Stomach smooth muscle (tissue), 2 donors: Measurements from ENCODE around the gene PXT1.
"Not testable (repeated sequence)": the region's sequence is repeated elsewhere in the genome, so short reads cannot be mapped to it uniquely, and the experiment has no call there.

Source experiments
- H3K27ac ChIP-seq: one replicate; pipeline ENCODE4 v1.7.0; 2013; ENCODE audit warnings: mild to moderate bottlenecking, low read length, inconsistent platforms
- H3K27me3 ChIP-seq, 2 donors: one replicate each; pipeline ENCODE4 v1.7.0; 2013; ENCODE audit warnings: low read length in 2 of 2; ENCODE audit not compliant: insufficient read depth in 2 of 2, control insufficient read depth in 1 of 2
- H3K36me3 ChIP-seq, 2 donors: one replicate each; pipeline ENCODE4 v1.7.0; 2013; ENCODE audit warnings: low read length in 2 of 2; ENCODE audit not compliant: control insufficient read depth in 2 of 2, insufficient read depth in 2 of 2
- H3K4me1 ChIP-seq: one replicate; pipeline ENCODE4 v1.7.0; 2013; ENCODE audit warnings: low read length; ENCODE audit not compliant: control insufficient read depth, insufficient read depth
- H3K4me3 ChIP-seq, 2 donors: one replicate each; pipeline ENCODE4 v1.7.0; 2013; ENCODE audit warnings: low read length in 2 of 2
- H3K9ac ChIP-seq, 2 donors: one replicate each; pipeline ENCODE4 v1.7.0; 2013; ENCODE audit warnings: low read length in 2 of 2, mild to moderate bottlenecking in 1 of 2
- H3K9me3 ChIP-seq, 2 donors: one replicate each; pipeline ENCODE4 v1.7.0; 2013; ENCODE audit warnings: low read length in 2 of 2; ENCODE audit not compliant: control insufficient read depth in 2 of 2
- donor health status: healthy.
- donor health status: Pancreatic carcinoma.

Gene PXT1

GRCh38 chr6:36368921-36369865, 73.5 kb downstream of the PXT1 start:
- Histone ChIP-seq H3K9me3 (no peaks in the 10 kb centered on the region), H3K27me3 (no peaks in the 10 kb centered on the region), H3K4me3 (no peak overlapping the region), H3K27ac (no peak overlapping the region), H3K9ac (no peak overlapping the region), H3K4me1 (peaks cover 2% of the 10 kb centered on the region), H3K36me3 (no peaks in the 10 kb centered on the region)

DNA sequence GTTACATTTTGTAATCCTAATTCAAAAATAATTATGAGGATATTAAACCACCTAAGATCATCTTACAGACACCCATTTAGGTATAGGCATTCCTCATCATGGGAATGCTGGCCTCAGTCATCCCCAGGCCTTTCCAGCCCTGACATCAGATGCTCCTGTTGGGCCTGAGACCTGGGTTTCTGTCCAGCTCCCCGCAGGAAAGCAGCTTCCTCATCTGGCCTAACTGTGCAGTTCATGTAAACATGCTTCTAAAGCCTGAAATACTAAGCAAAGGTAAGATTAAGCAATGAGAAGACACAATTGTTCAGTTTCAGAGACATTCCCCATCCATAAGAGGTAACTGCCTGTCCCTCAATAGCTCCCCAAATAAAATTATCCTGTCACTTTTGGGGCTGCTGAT, 74.2 kb downstream of the PXT1 start:
- H3K27ac ChIP-seq: no peak overlapping the region
- H3K27me3 ChIP-seq: no peaks in the 10 kb centered on the region
- H3K4me3 ChIP-seq: no peak overlapping the region
- no peaks in the 10 kb centered on the region for H3K36me3 ChIP-seq
- H3K9me3 ChIP-seq: no peaks in the 10 kb centered on the region
- no peaks in the 10 kb centered on the region for H3K4me1 ChIP-seq
- H3K9ac ChIP-seq: no peak overlapping the region

DNA sequence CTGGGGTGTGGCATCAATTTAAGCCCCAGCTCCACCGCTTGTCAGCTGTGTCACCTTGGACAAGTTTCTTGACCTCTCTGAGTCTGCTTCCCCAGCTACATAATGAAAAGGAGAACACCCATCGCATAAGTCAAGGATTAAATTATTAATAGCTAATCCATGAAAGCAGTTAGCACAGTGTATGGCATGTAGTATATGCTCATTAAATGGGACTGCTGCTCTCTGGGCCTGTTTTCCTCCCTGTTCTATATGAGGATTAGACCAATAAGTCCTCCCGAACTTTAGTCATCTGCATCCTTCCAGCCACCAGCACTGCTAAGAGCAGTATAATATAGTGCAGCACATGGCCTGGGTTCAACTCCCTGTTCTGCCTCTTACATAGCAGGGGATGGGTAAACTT, 74.9 kb downstream of the PXT1 start:
- Histone ChIP-seq H3K4me3 (no peak overlapping the region), H3K9ac (no peak overlapping the region), H3K4me1 (no peaks in the 10 kb centered on the region), H3K9me3 (no peaks in the 10 kb centered on the region), H3K36me3 (no peaks in the 10 kb centered on the region), H3K27me3 (no peaks in the 10 kb centered on the region), H3K27ac (no peak overlapping the region)

DNA sequence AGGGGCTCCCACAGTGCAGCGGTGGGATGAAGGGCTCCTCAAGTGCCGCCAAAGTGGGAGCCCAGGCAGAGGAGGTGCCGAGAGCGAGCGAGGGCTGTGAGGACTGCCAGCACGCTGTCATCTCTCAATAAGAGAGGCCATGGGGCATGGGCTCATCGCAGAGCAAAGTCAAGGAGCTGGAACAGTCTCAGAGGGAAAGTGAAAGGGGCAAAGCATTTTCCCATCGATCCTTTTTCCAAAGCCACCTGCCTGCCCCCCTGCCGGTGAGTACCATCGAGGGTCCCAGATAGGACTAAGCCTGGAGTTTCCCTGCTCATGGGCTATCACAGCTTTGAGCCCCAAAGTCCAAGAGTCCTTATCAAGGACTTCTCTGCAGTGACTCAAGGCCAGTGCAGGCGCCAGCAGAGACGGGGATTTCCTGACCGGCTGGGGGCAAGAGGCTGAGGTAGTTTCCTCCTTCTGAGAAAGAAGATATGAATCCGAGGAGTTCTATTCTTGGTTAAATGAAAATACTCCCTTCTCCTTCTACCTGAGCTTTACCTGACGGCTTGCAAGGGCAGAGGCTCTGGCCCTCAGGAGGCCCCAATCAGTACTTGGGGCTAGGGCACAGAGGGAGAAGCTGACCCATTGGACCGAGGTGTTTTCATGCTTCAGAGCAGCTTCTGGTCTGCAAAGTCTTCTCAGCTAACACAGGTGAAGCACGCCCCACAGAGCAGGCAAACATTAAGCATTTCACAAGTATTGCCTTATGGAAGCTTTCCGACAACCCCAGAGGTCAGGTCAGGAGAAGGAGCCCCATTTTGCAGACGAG, 77.8 kb downstream of the PXT1 start:
- Histone ChIP-seq H3K4me1 (no peaks in the 10 kb centered on the region), H3K27me3 (no peaks in the 10 kb centered on the region), H3K36me3 (no peaks in the 10 kb centered on the region), H3K9me3 (no peaks in the 10 kb centered on the region), H3K9ac (no peak overlapping the region), H3K4me3 (no peak overlapping the region), H3K27ac (no peak overlapping the region)

DNA sequence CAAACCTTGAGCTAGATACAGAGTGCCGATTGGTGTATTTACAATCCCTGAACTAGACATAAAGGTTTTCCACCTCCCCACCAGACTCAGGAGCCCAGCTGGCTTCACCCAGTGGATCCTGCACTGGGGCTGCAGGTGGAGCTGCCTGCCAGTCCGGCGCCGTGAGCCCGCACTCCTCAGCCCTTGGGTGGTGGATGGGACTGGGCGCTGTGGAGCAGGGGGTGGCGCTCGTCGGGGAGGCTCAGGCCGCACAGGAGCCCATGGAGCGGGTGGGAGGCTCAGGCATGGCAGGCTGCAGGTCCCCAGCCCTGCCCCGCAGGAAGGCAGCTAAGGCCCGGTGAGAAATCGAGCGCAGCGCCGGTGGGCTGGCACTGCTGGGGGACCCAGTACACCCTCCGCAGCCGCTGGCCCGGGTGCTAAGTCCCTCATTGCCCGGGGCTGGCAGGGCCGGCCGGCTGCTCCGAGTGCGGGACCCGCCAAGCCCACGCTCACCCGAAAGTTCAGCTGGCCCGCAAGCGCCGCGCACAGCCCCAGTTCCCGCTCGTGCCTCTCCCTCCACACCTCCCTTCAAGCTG, 78.5 kb downstream of the PXT1 start:
- not testable (repeated sequence) for H3K36me3 ChIP-seq, H3K9ac ChIP-seq, H3K27ac ChIP-seq, H3K4me3 ChIP-seq, H3K4me1 ChIP-seq, H3K27me3 ChIP-seq, H3K9me3 ChIP-seq

DNA sequence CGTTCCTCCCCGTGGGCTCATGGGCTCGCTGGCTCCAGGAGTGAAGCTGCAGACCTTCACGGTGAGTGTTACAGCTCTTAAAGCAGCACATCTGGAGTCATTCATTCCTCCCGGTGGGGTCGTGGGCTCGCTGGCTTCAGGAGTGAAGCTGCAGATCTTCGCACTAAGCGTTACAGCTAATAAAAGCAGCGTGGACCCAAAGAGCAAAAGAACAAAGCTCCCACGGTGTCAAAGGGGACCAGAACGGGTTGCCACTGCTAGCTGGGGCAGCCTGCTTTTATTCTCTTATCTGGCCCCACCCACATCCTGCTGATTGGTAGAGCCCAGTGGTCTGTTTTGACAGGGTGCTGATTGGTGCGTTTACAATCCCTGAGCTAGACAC, 79.3 kb downstream of the PXT1 start:
- H3K9ac ChIP-seq, H3K27ac ChIP-seq, H3K27me3 ChIP-seq, H3K36me3 ChIP-seq, H3K4me3 ChIP-seq, H3K9me3 ChIP-seq, H3K4me1 ChIP-seq: not testable (repeated sequence)

DNA sequence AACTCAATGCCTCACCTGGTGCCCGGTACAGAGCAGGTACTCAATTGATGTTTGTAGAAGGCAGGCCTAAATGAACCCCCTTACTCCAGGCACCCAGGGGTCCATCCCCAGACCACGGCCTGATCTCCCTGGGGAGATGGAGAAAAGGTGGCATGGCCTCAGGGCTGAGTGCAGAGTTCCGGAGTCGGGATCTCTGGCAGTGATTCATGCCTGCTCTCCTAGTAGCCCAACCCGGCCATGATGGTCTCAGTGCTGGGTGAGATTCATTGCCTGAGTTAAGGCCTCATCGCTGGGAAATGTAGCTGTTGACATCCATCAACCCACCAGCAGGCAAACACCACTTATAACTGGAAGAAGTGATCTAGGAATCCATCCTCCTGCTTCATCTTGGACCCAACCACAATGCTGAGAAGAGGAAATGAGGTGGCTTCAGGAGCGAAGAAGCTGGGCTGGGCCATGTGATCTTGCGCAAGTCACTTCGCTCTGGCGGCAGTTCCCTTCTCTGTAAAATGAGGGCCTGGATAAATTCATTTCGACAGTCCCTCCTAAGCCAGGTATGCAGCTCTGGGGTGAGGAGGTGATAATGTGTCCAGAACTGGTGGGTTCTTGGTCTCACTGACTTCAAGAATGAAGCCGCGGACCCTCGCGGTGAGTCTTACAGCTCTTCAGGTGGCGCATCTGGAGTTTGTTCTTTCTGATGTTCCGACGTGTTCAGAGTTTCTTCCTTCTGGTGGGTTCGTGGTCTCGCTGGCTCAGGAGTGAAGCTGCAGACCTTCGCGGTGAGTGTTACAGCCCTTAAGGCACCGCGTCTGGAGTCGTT, 79.9 kb downstream of the PXT1 start:
- Histone ChIP-seq H3K4me3 (no peak overlapping the region), H3K9me3 (no peaks in the 10 kb centered on the region), H3K9ac (no peak overlapping the region), H3K4me1 (peaks cover 7% of the 10 kb centered on the region), H3K27ac (no peak overlapping the region), H3K36me3 (no peaks in the 10 kb centered on the region), H3K27me3 (no peaks in the 10 kb centered on the region)

- Histone ChIP-seq H3K9ac (no peak overlapping the region), H3K27ac (no peak overlapping the region), H3K27me3 (no peaks in the 10 kb centered on the region), H3K4me1 (peaks cover 7% of the 10 kb centered on the region), H3K36me3 (no peaks in the 10 kb centered on the region), H3K4me3 (no peak overlapping the region), H3K9me3 (no peaks in the 10 kb centered on the region)
These were observed 81.6 kb downstream of the PXT1 start for GRCh38 chr6:36361071-36361470.

DNA sequence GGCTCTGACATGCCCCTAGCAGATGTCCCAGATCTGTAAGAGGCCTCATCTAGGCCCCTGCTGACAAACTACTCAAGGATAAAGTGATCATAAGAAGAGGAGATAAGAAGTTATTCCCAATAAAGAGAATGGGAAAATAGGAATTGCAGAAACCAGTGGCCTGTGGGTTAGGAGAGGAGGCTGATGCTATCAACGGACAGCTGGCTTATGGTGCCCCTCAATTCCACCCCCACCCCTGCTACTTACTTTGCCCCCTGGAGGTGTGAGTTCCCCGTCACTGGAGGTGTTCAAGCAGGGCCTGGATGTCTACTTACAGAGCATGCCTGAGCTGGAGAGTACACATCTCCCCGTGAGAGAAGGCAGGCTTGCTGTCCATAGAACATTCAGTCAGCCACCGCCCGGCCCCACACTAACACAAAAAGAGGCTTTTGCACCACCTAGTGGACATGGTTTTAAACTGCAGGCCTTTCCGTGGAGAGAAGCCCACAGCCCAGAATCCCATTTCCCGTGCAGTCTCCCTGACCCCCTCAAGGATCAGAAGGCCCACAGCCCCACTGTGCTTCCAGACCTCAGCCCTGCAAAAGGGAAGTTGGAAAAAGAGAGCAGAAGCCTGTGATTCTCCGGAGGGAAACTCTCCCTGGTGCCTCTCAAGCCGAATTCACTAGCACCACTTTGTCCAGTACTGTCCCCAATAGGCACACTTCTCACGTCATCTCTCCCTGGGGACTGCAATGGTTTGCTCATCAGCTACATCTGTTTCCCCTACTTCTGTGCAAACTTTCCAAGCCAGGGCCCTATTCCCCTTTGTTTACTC, 82.2 kb downstream of the PXT1 start:
- H3K27ac ChIP-seq: no peak overlapping the region
- no peak overlapping the region for H3K9ac ChIP-seq
- no peaks in the 10 kb centered on the region for H3K27me3 ChIP-seq
- H3K4me1 ChIP-seq: peaks cover 7% of the 10 kb centered on the region
- peak overlapping the region in 1 of 2 donors; percentile 35 for H3K4me3 ChIP-seq
- no peaks in the 10 kb centered on the region for H3K9me3 ChIP-seq
- no peaks in the 10 kb centered on the region for H3K36me3 ChIP-seq
